HG03066 (cell line): ENCODE measurements around the gene P2RX4.
A peak's percentile ranks its signal among the peaks of the same experiment; 100 is the strongest.
"Not testable (repeated sequence)": the region's sequence is repeated elsewhere in the genome, so short reads cannot be mapped to it uniquely, and the experiment has no call there.

Experiments
- ATAC-seq: cut with Tn5 transposase; IDR thresholded peaks from one replicate; pipeline ENCODE4 v1.9.1; 2021; ENCODE audit warnings: low read depth; ENCODE audit not compliant: unreplicated experiment

The P2RX4 gene, protein sequence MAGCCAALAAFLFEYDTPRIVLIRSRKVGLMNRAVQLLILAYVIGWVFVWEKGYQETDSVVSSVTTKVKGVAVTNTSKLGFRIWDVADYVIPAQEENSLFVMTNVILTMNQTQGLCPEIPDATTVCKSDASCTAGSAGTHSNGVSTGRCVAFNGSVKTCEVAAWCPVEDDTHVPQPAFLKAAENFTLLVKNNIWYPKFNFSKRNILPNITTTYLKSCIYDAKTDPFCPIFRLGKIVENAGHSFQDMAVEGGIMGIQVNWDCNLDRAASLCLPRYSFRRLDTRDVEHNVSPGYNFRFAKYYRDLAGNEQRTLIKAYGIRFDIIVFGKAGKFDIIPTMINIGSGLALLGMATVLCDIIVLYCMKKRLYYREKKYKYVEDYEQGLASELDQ

DNA sequence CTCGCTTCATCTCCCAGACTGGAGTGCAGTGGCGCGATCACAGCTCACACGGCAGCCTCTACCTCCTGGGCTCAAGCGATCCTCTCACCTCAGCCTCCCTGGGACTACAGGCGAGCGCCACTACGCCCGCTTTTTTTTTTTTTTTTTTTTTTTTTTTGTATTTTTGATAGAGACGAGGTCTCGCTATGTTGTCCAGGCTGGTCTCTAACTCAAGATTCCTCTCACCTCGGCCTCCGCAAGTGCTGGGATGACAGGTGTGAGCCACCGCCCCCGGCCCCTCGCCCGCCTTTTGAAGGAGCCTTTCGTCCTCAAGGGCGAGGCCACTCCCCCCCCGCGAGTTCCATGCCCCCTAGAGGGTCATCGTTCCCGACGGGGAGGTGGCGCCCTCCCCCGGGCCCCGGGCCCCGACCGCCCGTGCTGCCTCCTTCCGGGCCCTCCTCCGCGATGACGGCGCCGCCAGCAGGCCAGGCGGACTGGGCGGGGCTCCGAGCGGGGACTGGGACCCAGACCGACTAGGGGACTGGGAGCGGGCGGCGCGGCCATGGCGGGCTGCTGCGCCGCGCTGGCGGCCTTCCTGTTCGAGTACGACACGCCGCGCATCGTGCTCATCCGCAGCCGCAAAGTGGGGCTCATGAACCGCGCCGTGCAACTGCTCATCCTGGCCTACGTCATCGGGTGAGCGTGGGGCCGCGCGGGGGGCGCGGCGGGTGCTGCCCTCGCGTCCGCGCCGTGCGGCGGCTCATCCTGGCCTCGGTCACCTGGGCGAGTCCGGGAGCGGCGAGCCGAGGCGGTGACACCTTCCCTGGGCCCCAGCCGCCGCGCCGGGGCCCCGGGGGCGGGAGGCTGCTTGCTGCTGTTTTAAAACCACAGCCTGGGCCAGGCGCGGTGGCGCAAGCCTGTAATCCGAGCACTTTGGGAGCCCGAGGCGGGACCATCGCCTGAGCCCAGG is at the start of gene P2RX4:
Gene P2RX4, plus strand, starts transcription at position 506 of the 949 bp plus-strand sequence. Its CDS starts 36 bp downstream, at position 542.
- ATAC-seq, result peak; percentile 69

DNA sequence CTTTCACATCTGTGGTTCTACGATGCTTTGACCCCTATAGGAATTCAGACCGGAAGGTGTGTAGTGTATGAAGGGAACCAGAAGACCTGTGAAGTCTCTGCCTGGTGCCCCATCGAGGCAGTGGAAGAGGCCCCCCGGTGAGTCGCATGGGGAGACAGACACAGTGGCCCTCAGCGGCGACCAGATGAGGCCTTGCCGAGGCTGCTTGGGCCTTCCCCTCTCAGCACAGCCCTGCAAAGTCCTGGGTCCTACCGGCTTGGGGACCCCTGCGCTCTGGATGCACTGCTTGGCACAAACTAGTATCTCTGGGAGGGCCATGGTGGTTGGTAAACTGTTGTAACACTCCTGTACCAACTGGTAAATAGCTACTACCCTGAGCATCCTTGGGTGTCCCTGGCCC is 47.5 kb upstream of the P2RX4 start:
- no peak for ATAC-seq

DNA sequence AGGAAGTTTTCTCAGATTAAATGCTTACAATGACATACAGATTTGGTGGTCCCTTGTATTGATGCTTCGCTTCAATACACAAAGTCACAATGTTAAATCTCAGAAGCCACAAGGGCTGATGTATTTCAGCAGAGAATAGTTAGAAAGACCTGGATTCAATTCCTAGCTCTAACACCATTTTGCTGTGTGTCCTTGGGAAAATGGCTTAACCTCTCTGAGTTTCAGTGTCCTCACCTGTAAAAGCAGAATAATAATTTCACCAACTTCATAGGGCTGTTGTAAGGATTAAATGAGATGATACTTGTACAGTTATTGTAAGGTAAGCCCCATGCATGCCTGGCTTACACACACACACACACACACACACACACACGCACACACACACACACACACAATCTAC is 46.9 kb upstream of the P2RX4 start:
- ATAC-seq, result no peak

DNA sequence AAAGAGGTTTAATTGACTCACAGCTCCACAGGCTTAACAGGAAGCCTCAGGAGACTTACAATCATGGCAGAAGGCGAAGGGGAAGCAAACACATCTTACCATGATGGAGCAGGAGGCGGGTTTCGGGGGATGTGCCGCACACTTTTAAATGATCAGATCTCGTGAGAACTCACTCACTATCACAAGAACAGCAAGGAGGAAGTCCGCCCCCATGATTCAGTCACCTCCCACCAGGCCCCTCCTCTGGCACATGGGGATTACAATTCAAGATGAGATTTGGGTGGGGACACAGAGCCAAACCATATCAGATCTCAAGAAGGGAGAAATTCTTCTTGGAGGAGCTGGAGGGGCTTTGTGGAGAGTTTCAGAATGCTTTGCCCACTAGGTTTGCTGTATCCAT is 45.1 kb upstream of the P2RX4 start:
- ATAC-seq, result not testable (repeated sequence)

DNA sequence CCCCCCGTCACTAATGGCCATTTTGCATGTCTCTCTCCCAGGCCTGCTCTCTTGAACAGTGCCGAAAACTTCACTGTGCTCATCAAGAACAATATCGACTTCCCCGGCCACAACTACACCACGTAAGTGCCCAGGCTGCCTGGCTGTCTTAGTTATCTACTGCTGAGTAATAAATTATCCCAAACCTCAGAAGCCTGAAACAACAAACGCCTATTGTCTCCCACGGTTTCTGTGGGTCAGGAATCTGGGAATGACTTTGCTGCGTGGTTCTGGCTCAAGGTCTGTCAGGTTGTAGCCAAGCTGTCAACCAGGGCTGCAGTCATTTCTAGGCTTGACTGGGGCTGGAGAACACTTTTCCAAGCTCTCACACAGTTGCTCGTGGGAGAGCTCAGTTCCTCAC is 44.6 kb upstream of the P2RX4 start:
- ATAC-seq, result no peak

DNA sequence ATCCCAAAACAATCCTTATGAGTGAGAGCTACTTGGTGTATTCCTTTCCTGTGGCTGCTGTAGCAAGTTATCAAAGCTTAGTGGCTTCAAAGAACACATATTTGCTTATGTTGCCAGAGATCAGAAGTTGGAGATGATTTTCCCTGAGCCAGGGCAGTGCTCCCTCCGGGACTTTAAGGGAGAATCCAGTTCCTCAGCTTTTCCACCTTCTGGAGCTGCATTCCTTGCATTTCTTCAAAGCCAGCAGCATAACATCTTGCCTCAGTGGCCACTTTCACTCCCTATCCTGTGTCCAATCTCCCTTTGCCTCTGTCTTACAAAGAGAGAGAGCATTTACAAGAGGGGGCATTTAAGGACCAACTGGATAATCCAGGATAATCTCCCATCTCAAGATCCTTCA is 43.6 kb upstream of the P2RX4 start:
- ATAC-seq, result no peak

DNA sequence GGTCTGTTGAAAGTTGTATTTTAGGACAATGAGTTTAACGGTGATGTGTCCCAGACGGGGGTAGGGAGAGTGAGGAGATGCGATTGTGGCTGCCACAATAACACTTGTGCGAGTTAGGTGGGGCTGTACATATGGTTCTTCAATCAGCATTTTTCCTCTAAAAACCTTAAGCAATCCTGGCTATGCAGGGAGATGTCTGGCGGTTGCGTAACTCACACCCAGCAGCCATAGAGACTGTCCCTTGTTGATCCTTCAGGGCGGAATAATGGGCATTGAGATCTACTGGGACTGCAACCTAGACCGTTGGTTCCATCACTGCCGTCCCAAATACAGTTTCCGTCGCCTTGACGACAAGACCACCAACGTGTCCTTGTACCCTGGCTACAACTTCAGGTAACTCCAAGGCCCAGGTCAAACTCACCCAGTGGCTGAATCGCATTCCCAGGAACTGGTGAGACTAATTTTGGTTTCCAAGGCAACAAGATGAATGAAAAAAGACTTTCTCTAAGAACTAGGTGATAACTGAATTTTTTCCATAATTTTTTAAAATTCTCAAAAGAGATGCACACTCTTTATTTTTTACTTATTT is 42.6 kb upstream of the P2RX4 start:
- no peak for ATAC-seq

DNA sequence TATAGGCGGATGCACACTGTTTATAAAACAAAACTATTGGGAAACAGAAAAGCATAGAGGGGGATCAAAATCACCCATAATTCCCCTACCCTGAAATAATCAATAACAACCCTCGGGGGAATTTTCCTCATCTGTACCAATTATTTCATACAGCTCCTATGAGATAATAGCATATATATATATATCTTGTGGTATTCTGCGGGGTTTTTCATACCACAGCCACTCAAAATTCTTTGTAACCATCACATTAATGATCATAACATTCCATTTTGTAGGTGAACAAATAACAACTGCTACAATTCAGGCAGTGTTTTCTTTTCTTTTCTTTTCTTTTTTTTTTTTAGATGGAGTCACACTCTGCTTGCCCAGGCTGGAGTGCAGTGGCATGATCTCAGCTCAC is 42.0 kb upstream of the P2RX4 start:
- no peak for ATAC-seq

DNA sequence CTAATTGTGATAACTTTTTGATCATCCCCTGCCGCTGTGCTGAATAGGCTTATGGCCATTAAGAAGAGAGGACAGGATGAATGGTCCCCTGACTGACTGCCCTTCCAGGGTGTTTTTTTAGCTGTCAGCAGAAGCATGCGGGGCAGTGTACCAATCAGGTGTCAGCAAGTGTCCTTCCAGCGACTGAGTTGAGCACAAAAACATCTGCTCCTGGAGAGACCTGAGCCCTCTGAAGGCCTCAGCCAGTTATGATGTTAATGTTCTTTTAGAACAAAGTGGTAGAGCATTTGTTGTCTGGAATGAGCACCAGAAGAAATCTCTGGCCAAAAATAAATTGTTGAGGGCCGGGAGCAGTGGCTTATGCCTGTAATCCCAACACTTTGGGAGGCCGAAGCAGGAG is 39.8 kb upstream of the P2RX4 start:
- no peak for ATAC-seq

DNA sequence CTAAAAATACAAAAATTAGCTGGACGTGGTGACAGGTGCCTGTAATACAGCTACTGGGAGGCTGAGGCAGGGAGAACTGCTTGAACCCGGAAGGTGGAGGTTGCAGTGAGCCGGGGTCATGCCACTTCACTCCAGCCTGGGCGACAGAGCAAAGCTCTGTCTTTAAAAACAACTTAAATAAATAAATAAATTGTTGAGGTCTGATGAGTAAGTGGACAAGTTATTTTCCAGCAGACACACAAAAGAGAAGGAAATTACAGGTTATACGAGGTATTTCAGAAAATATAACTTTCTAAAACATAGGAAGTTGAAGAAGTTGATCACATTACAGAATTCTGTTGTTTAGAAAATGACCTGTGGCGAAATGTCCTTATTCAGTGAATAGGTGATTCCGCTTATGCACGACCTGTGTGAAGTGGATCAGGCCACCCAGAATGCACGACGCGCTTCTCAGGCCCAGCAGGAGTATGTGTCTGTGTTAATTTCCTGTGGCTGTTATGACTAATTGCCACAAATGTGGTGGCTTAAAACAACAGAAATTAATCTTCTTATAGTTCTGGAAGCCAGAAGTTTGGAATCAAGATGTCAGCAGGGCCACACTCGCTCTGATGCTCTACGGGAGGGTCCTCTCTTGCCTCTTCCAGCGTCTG is 39.2 kb upstream of the P2RX4 start:
- no peak for ATAC-seq

DNA sequence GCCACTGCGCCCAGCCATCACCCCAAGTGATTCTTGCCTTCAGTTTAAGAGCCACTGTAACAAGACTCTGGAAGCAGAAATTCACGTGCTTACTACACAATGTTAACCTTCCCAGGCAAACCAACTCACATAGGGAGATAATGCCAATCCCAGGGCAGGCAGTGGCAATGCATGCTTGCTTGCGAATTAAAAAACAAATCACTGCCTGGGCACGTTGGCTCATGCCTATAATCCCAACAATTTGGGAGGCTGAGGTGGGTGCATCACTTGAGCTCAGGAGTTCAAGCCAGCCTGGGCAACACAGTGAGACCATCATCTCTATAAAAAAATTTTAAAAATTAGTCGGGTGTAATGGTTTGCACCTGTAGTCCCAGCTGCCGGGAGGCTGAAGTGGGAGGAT is 37.8 kb upstream of the P2RX4 start:
- ATAC-seq, result no peak

DNA sequence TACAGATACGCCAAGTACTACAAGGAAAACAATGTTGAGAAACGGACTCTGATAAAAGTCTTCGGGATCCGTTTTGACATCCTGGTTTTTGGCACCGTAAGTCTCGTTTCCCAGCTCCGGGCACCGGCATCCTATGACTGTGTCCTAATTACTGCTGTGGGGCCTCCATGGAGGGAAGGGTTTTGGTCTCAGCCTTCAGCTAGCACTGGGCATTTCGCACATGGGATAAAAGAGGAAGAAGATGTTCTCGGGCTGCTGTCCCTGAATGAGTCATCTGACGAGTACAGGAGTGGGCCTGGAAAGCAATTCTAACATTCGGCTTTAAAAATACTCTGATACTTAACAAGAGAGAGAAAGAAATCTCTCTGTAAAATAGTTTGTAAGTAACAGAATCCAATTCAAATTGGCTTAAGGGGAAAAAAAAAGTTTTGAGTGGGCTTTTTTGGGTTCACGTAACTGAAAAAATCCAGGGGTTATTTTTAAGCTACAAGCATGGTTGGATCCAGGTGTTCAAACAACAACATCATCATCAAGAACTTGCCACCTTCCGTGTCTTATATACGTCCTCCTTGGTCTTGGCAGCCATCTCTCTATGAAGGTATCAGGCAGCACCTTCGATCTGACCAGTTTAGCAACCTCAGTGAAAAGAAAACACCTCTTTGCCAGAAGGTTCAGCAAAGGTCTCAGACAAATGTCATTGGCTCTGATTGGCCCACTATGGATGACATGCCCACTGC is 34.4 kb upstream of the P2RX4 start:
- no peak for ATAC-seq

DNA sequence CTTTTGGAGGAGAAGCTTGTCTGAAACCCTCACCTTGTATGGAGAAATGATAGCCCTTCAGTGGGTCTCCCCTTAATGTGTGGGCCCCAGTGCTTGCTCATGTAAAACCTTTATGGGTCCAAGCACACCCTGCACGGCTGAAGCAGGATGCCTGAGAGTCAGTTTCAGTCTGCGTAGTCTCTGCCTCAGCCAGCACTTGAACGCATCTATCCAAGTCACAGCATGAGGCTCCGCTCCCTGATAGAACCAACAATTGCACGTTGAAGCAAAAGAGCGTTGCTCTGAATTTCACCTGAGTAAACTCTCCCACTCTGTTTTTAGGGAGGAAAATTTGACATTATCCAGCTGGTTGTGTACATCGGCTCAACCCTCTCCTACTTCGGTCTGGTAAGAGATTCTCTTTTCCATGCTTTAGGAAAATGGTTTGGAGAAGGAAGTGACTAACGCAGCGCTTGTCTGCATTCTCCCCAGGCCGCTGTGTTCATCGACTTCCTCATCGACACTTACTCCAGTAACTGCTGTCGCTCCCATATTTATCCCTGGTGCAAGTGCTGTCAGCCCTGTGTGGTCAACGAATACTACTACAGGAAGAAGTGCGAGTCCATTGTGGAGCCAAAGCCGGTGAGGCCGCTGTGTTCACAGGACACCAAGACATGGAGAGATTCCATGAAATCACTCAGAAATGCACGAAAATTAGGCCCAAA is 33.0 kb upstream of the P2RX4 start:
- ATAC-seq, result no peak

DNA sequence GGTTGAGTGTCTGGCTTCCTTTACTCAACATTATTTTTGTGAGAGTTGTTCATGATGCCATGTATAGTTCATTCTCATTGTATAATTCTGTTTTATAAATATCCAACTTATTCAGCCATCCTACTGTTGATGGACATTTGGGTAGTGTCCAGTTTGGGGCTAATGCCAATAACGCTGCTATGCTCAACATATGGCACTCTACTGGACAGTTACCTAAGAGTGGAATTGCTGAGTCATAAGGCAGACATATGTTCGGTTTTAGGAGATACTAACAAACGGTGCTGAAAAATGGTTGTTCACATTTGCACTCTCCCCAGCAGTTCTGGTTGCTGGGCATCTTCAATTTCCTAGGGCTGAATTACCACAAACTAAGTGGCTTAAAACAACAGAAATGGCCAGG is 28.7 kb upstream of the P2RX4 start:
- ATAC-seq, result no peak

DNA sequence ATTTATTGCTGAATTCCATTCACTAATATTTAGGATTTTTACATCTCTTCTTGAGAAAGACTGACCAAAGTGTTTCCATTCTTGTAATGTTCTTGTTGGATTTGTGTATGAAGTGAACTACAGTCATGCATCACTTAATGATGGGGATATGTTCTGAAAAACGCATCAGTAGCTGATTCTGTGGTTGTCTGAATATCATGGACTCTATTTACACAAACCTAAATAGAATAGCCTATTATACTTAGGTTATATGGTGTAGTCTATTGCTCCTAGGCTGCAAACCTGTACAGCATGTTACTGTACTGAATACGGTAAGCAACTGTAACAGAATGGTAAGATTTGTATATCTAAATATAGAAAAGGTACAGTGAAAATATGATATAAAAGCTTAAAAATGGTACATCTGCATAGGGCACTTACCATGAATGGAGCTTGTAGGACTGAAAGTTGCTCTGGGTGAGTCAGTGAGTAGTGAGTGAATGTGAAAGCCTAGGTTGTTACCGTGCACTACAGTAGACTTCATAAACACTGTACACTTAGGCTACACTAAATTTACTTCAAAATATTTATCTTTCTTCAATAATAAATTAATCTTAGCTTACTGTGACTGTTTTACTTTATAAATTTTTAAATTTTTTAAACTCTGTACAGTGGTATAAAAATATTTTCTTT is 27.6 kb upstream of the P2RX4 start:
- ATAC-seq, result no peak

DNA sequence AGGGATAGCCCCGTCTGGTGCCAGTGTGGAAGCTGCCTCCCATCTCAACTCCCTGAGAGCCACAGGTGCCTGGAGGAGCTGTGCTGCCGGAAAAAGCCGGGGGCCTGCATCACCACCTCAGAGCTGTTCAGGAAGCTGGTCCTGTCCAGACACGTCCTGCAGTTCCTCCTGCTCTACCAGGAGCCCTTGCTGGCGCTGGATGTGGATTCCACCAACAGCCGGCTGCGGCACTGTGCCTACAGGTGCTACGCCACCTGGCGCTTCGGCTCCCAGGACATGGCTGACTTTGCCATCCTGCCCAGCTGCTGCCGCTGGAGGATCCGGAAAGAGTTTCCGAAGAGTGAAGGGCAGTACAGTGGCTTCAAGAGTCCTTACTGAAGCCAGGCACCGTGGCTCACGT is 25.5 kb upstream of the P2RX4 start:
- no peak for ATAC-seq

DNA sequence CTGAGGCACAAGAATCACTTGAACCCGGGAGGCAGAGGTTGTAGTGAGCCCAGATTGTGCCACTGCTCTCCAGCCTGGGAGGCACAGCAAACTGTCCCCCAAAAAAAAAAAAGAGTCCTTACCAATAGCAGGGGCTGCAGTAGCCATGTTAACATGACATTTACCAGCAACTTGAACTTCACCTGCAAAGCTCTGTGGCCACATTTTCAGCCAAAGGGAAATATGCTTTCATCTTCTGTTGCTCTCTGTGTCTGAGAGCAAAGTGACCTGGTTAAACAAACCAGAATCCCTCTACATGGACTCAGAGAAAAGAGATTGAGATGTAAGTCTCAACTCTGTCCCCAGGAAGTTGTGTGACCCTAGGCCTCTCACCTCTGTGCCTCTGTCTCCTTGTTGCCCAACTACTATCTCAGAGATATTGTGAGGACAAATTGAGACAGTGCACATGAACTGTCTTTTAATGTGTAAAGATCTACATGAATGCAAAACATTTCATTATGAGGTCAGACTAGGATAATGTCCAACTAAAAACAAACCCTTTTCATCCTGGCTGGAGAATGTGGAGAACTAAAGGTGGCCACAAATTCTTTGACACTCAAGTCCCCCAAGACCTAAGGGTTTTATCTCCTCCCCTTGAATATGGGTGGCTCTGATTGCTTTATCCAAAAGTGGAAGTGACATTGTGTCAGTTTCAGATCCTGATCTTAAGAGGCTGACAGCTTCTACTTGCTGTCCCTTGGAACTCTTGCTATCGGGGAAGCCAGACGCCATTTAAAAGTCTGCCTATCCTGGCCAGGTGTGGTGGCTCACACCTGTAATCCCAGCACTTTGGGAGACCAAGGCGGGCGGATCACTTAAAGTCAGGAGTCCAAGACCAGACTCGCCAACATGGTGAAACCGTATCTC is 24.7 kb upstream of the P2RX4 start:
- no peak for ATAC-seq

DNA sequence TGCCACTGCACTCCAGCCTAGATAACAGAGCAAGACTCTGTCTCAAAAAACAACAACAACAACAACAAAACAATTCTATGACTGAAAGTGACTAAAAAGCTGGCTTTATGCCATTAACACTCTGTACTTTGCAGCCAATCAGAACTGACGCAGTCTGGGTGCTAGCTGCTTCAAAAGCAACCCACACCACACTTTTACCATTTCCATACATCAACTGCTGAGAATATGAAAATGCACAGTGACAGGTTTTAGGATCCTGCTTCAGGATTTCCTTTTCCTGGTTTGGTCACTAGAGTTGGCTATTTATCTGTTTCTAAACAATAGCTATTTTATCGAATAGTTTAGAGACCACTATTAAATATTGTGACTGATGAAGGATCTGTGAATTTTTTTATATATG is 23.1 kb upstream of the P2RX4 start:
- no peak for ATAC-seq
